PC-9 (cell line): ENCODE results near the gene MTUS2. TPM values are rescaled to one million over a fixed set of nuclear protein-coding genes. Genes with fewer than 3 reads are reported as not detected.

ENCODE experiments used
- BruUV-seq: library from RNA; stranded (reverse); fragments of 400-500 nt; replicated peaks from 2 replicates; lab custom pipeline; 2021; lab: Mats Ljungman, UMichigan
- CTCF ChIA-PET: fragments of 300-600 bp; sonication (Branson Sonifier 250); formaldehyde crosslinking; loops from one replicate; lab custom pipeline; 2022; ENCODE audit warnings: antibody characterized with exemption; lab: Charles Lee
- POLR2A ChIA-PET: fragments of 300-600 bp; sonication (Branson Sonifier 250); formaldehyde crosslinking; loops from one replicate; lab custom pipeline; 2022; ENCODE audit warnings: antibody characterized with exemption; ENCODE audit not compliant: unreplicated experiment; lab: Charles Lee
- DNase-seq, 2 experiments: peaks; one replicate each; pipeline versions ENCODE4 v3.0.0 to v3.0.0-alpha.2; 2015 to 2022; ENCODE audit warnings: mixed read lengths in 1 of 2
- H2AFZ ChIP-seq: fragments of 200-600 bp; sonication (generic); 2 replicates; pipeline ENCODE4 v1.8.1; 2017; ENCODE audit warnings: antibody characterized with exemption
- H3F3A ChIP-seq: fragments of 200-600 bp; sonication (generic); 2 replicates; pipeline ENCODE4 v1.8.1; 2017; ENCODE audit warnings: antibody characterized with exemption, mild to moderate bottlenecking, low read depth; ENCODE audit not compliant: insufficient read depth
- H3K27ac ChIP-seq: fragments of 200-600 bp; sonication (generic); 2 replicates; pipeline ENCODE4 v1.6.1; 2016; ENCODE audit warnings: mixed run types
- H3K27me3 ChIP-seq: fragments of 200-600 bp; sonication (generic); 2 replicates; pipeline ENCODE4 v1.6.1; 2016; ENCODE audit warnings: low read depth, mixed run types; ENCODE audit not compliant: insufficient read depth
- H3K36me3 ChIP-seq: fragments of 200-600 bp; sonication (generic); 2 replicates; pipeline ENCODE4 v1.6.1; 2016; ENCODE audit warnings: low read depth, mixed run types
- H3K4me1 ChIP-seq: fragments of 200-600 bp; sonication (generic); replicated peaks from 2 replicates; pipeline ENCODE4 v1.6.1; 2016; ENCODE audit warnings: mixed run types; ENCODE audit not compliant: insufficient read depth
- H3K4me2 ChIP-seq: fragments of 200-600 bp; sonication (generic); 2 replicates; pipeline ENCODE4 v1.6.1; 2017; ENCODE audit warnings: mixed run types
- H3K4me3 ChIP-seq: fragments of 200-600 bp; sonication (generic); 2 replicates; pipeline ENCODE4 v1.6.1; 2016; ENCODE audit warnings: mixed run types
- H3K79me2 ChIP-seq: fragments of 200-600 bp; sonication (generic); 2 replicates; pipeline ENCODE4 v1.6.1; 2017; ENCODE audit warnings: low read depth, mixed run types
- H3K9me2 ChIP-seq: fragments of 200-600 bp; sonication (generic); 2 replicates; pipeline ENCODE4 v1.8.1; 2017; ENCODE audit warnings: mild to moderate bottlenecking; ENCODE audit not compliant: insufficient read depth
- H3K9me3 ChIP-seq: fragments of 200-600 bp; sonication (generic); 2 replicates; pipeline ENCODE4 v1.8.1; 2016; ENCODE audit warnings: low read depth; ENCODE audit not compliant: insufficient read depth
- H4K20me1 ChIP-seq: fragments of 200-600 bp; sonication (generic); 2 replicates; pipeline ENCODE4 v1.8.1; 2017; ENCODE audit not compliant: insufficient read depth
- CTCF ChIP-seq: fragments of 200-600 bp; sonication (generic); conservative IDR thresholded peaks from 2 replicates; pipeline ENCODE4 v1.6.1; 2017; ENCODE audit warnings: mixed run types, antibody characterized with exemption, mild to moderate bottlenecking, moderate library complexity
- EZH2 ChIP-seq: fragments of 200-600 bp; sonication (generic); IDR thresholded peaks from 2 replicates; pipeline ENCODE4 v1.8.0; 2017; ENCODE audit warnings: antibody characterized with exemption, low read depth
- intact Hi-C: fragments of 100-400 bp; cut with micrococcal nuclease; formaldehyde crosslinking; loops from one replicate; pipeline ENCODE4 v1.10.0; 2022; ENCODE audit not compliant: unreplicated experiment
- total RNA-seq: library from RNA; stranded (reverse); gene quantifications from 2 replicates; pipeline ENCODE4 v1.2.3, GENCODE V29; 2021

Gene MTUS2
- total RNA-seq, 1 experiment from 2014 or later: not detected

- Histone ChIP-seq H3K9me3 (no peaks in the 10 kb centered on the region), H3F3A (0 out of 2 replicates have a peak, but pooled peaks cover 3% of the 10 kb centered on the region), H2AFZ (no peak overlapping the region), H3K27ac (no peak overlapping the region), H3K4me1 (no peaks in the 10 kb centered on the region; the same call in 1 of the 2 replicates), H3K4me2 (no peak overlapping the region), H4K20me1 (no peaks in the 10 kb centered on the region), H3K79me2 (no peaks in the 10 kb centered on the region), H3K4me3 (no peak overlapping the region), H3K27me3 (peaks cover 7% of the 10 kb centered on the region; the same call in 1 of the 2 replicates), H3K36me3 (no peaks in the 10 kb centered on the region), H3K9me2 (no peaks in the 10 kb centered on the region)
- no TSS peak for BruUV-seq
- ChIA-PET POLR2A (no interaction called here), CTCF (no interaction called here)
- peak in 1 of 2 experiments; percentile 41 for DNase-seq
- intact Hi-C loops: no loop called here
- TF ChIP-seq EZH2: no peak
- no peak for TF ChIP-seq CTCF
Observed at GRCh38 chr13:29496241-29496712, 676.1 kb downstream of the MTUS2 start.

- H2AFZ ChIP-seq: no peak overlapping the region
- H3K4me3 ChIP-seq: no peak overlapping the region
- H3K9me3 ChIP-seq: no peaks in the 10 kb centered on the region
- no peaks in the 10 kb centered on the region for H3K9me2 ChIP-seq
- BruUV-seq: no TSS peak
- no peak overlapping the region for H3K4me2 ChIP-seq
- TF ChIP-seq CTCF (no peak), EZH2 (no peak)
- 0 out of 2 replicates have a peak, but pooled peaks cover 3% of the 10 kb centered on the region for H3F3A ChIP-seq
- H3K27ac ChIP-seq: no peak overlapping the region
- no peak for DNase-seq
- peaks cover 7% of the 10 kb centered on the region; the same call in 1 of the 2 replicates for H3K27me3 ChIP-seq
- ChIA-PET CTCF (no interaction called here), POLR2A (no interaction called here)
- H3K79me2 ChIP-seq: no peaks in the 10 kb centered on the region
- intact Hi-C loops: no loop called here
- H3K36me3 ChIP-seq: no peaks in the 10 kb centered on the region
- H4K20me1 ChIP-seq: no peaks in the 10 kb centered on the region
- no peaks in the 10 kb centered on the region; the same call in 1 of the 2 replicates for H3K4me1 ChIP-seq
Observed at GRCh38 chr13:29497137-29497654, 677.1 kb downstream of the MTUS2 start.

GRCh38 chr13:29498426-29499040 is 678.4 kb downstream of the MTUS2 start:
- Histone ChIP-seq H3K4me1 (no peaks in the 10 kb centered on the region; the same call in 1 of the 2 replicates), H3K36me3 (no peaks in the 10 kb centered on the region), H4K20me1 (no peaks in the 10 kb centered on the region), H3K27me3 (peaks cover 7% of the 10 kb centered on the region; the same call in 1 of the 2 replicates), H3K27ac (no peak overlapping the region), H3K4me2 (no peak overlapping the region), H3K9me2 (no peaks in the 10 kb centered on the region), H2AFZ (no peak overlapping the region), H3F3A (no peaks in the 10 kb centered on the region), H3K79me2 (no peaks in the 10 kb centered on the region), H3K9me3 (no peaks in the 10 kb centered on the region), H3K4me3 (no peak overlapping the region)
- CTCF ChIA-PET: no interaction called here
- POLR2A ChIA-PET: no interaction called here
- intact Hi-C loops: no loop called here
- TF ChIP-seq CTCF (no peak), EZH2 (no peak)
- no peak for DNase-seq
- BruUV-seq: no TSS peak
